GM23338 (cell line): Measurements from ENCODE around the gene XYLT1. TPM values are rescaled to one million over a fixed set of nuclear protein-coding genes. Genes with fewer than 3 reads are reported as not detected.

Experiments used
- ATAC-seq: fragments of 200-7000 bp; cut with Tn5 transposase; 3 replicates; pipeline ENCODE4 v1.9.1; 2020
- DNase-seq: peaks from one replicate; pipeline ENCODE4 v3.0.0-alpha.2; 2015; ENCODE audit warnings: low spot score
- H2AFZ ChIP-seq: fragments of 200-600 bp; sonication (generic); 2 replicates; pipeline ENCODE4 v1.8.0; 2016; ENCODE audit warnings: antibody characterized with exemption, mild to moderate bottlenecking, moderate library complexity
- H3F3A ChIP-seq: fragments of 200-600 bp; sonication (generic); replicated peaks from 2 replicates; pipeline ENCODE4 v1.8.0; 2017; ENCODE audit warnings: antibody characterized with exemption, mixed run types, low read depth
- H3K27ac ChIP-seq: fragments of 200-600 bp; sonication (generic); 2 replicates; pipeline ENCODE4 v1.6.1; 2016; ENCODE audit warnings: low read depth
- H3K27me3 ChIP-seq: fragments of 200-600 bp; sonication (generic); 2 replicates; pipeline ENCODE4 v1.8.0; 2016; ENCODE audit warnings: mild to moderate bottlenecking, mixed run types, moderate library complexity; ENCODE audit not compliant: insufficient read depth
- H3K36me3 ChIP-seq: fragments of 200-600 bp; sonication (generic); 2 replicates; pipeline ENCODE4 v1.8.0; 2016; ENCODE audit warnings: mild to moderate bottlenecking; ENCODE audit not compliant: insufficient read depth
- H3K4me1 ChIP-seq: fragments of 200-600 bp; sonication (generic); 2 replicates; pipeline ENCODE4 v1.8.0; 2016; ENCODE audit warnings: mild to moderate bottlenecking, moderate library complexity; ENCODE audit not compliant: insufficient read depth
- H3K4me2 ChIP-seq: fragments of 200-600 bp; sonication (generic); 2 replicates; pipeline ENCODE4 v1.7.1; 2017; ENCODE audit warnings: mixed run types
- H3K4me3 ChIP-seq: fragments of 200-600 bp; sonication (generic); 2 replicates; pipeline ENCODE4 v1.6.1; 2016; ENCODE audit warnings: mixed run types
- H3K79me2 ChIP-seq: fragments of 200-600 bp; sonication (generic); replicated peaks from 2 replicates; pipeline ENCODE4 v1.8.0; 2017; ENCODE audit warnings: mild to moderate bottlenecking; ENCODE audit not compliant: insufficient read depth
- H3K9me2 ChIP-seq: fragments of 200-600 bp; sonication (generic); 2 replicates; pipeline ENCODE4 v1.8.0; 2017; ENCODE audit not compliant: insufficient read depth
- H4K20me1 ChIP-seq: fragments of 200-600 bp; sonication (generic); replicated peaks from 2 replicates; pipeline ENCODE4 v1.8.0; 2017; ENCODE audit warnings: mild to moderate bottlenecking; ENCODE audit not compliant: insufficient read depth
- H3K27ac Mint-ChIP-seq: 2 replicates; pipeline ENCODE4 v1.8.0; 2020; ENCODE audit warnings: inconsistent platforms, mild to moderate bottlenecking, moderate library complexity, mixed read lengths
- H3K27me3 Mint-ChIP-seq: 3 replicates; pipeline ENCODE4 v1.8.0; 2022; ENCODE audit warnings: low read depth, mild to moderate bottlenecking, moderate library complexity, mixed read lengths, inconsistent platforms; ENCODE audit not compliant: insufficient read depth, poor library complexity
- H3K36me3 Mint-ChIP-seq: 3 replicates; pipeline ENCODE4 v1.8.0; 2021; ENCODE audit warnings: low read depth, mild to moderate bottlenecking, inconsistent platforms, moderate library complexity, mixed read lengths
- H3K4me1 Mint-ChIP-seq: 3 replicates; pipeline ENCODE4 v1.8.0; 2020; ENCODE audit warnings: mild to moderate bottlenecking, inconsistent platforms, mixed read lengths
- H3K4me3 Mint-ChIP-seq: 3 replicates; pipeline ENCODE4 v1.8.0; 2021; ENCODE audit warnings: moderate library complexity, mild to moderate bottlenecking, inconsistent platforms, mixed read lengths
- H3K9me3 Mint-ChIP-seq: 3 replicates; pipeline ENCODE4 v1.8.0; 2020; ENCODE audit warnings: moderate library complexity, mild to moderate bottlenecking, inconsistent platforms, mixed read lengths
- CREB1 ChIP-seq: fragments of 250-450 bp; sonication (Bioruptor Pico); IDR thresholded peaks from 2 replicates; pipeline ENCODE4 v1.5.0; 2020; ENCODE audit warnings: low read depth, mild to moderate bottlenecking, moderate library complexity
- EZH2 ChIP-seq: fragments of 200-600 bp; sonication (generic); IDR thresholded peaks from one replicate; pipeline ENCODE4 v1.8.0; 2017; ENCODE audit warnings: antibody characterized with exemption, mild to moderate bottlenecking, low read depth; ENCODE audit not compliant: unreplicated experiment
- EZH2phosphoT487 ChIP-seq: fragments of 200-600 bp; sonication (generic); IDR thresholded peaks from one replicate; pipeline ENCODE4 v1.8.1; 2018; ENCODE audit warnings: antibody characterized with exemption; ENCODE audit not compliant: unreplicated experiment
- JUNB ChIP-seq: IDR thresholded peaks from one replicate; pipeline ENCODE4 v1.6.1; 2016; ENCODE audit warnings: antibody characterized with exemption; ENCODE audit not compliant: unreplicated experiment
- NANOG ChIP-seq: IDR thresholded peaks from 2 replicates; pipeline ENCODE4 v1.6.1; 2016; ENCODE audit warnings: antibody characterized with exemption, borderline replicate concordance
- POLR2AphosphoS5 ChIP-seq: IDR thresholded peaks from 2 replicates; pipeline ENCODE4 v1.6.1; 2016; ENCODE audit warnings: antibody characterized with exemption, low read depth
- REST ChIP-seq: IDR thresholded peaks from one replicate; pipeline ENCODE4 v1.6.1; 2018; ENCODE audit warnings: antibody characterized with exemption; ENCODE audit not compliant: unreplicated experiment
- STAT1 ChIP-seq: IDR thresholded peaks from one replicate; pipeline ENCODE4 v1.6.1; 2016; ENCODE audit warnings: antibody characterized with exemption; ENCODE audit not compliant: unreplicated experiment
- ZNF114 ChIP-seq: fragments of 250-450 bp; sonication (Bioruptor Pico); IDR thresholded peaks from 2 replicates; pipeline ENCODE4 v1.5.0; 2020; ENCODE audit warnings: mild to moderate bottlenecking, moderate library complexity
- ZNF331 ChIP-seq: fragments of 250-450 bp; sonication (Bioruptor Pico); IDR thresholded peaks from 2 replicates; pipeline ENCODE4 v1.5.0; 2020; ENCODE audit warnings: low read depth, mild to moderate bottlenecking, moderate library complexity
- ZNF462 ChIP-seq: fragments of 250-450 bp; sonication (Bioruptor Pico); IDR thresholded peaks from 2 replicates; pipeline ENCODE4 v1.5.0; 2020; ENCODE audit warnings: mild to moderate bottlenecking, moderate library complexity
- polyA plus RNA-seq: library from polyadenylated mRNA; unstranded; fragments of >200 nt; fragmentation: Nextera tagmentation; extraction: Ambion mirVana; gene quantifications from 2 replicates; pipeline ENCODE4 v1.2.1, GENCODE V29; 2016
- total RNA-seq: library from RNA; depleted of rRNA; stranded (reverse); fragments of >200 nt; shearing (Covaris generic); gene quantifications from 2 replicates; pipeline ENCODE4 v1.2.3, GENCODE V29; 2014
- TF ChIP-seq, protein P1 (sequence below): IDR thresholded peaks from 2 replicates; pipeline ENCODE4 v1.6.1; 2016; ENCODE audit warnings: antibody characterized with exemption

XYLT1 gene
- total and polyA plus RNA-seq, 2 experiments from 2014 or later: 3.5 to 24.7 TPM

- Histone ChIP-seq H3K9me2 (peaks cover 6% of the 10 kb centered on the region; the same call in 1 of the 2 replicates), H3K36me3 (peaks cover 6% of the 10 kb centered on the region; the same call in 1 of the 2 replicates), H4K20me1 (no peaks in the 10 kb centered on the region), H3K4me3 (no peak overlapping the region), H3K4me1 (peaks cover 19% of the 10 kb centered on the region), H3F3A (no peaks in the 10 kb centered on the region), H2AFZ (no peak overlapping the region), H3K27me3 (no peaks in the 10 kb centered on the region), H3K27ac (no peak overlapping the region), H3K4me2 (no peak overlapping the region), H3K79me2 (peaks cover 84% of the 10 kb centered on the region)
- no peak overlapping the region for H3K27ac Mint-ChIP-seq
- DNase-seq: peak; percentile 78
- H3K4me3 Mint-ChIP-seq: no peak overlapping the region
- H3K27me3 Mint-ChIP-seq: peaks cover 6% of the 10 kb centered on the region
- peaks cover 8% of the 10 kb centered on the region; the same call in 1 of the 3 replicates for H3K36me3 Mint-ChIP-seq
- peaks cover 40% of the 10 kb centered on the region for H3K4me1 Mint-ChIP-seq
- TF ChIP-seq EZH2phosphoT487 (no peak), EZH2 (no peak), ZNF331 (no peak), JUNB (no peak), STAT1 (no peak), REST (no peak), CREB1 (CRISPR knock-in tag) (no peak), ZNF462 (CRISPR knock-in tag) (no peak), NANOG (no peak), ZNF114 (CRISPR knock-in tag) (no peak), POLR2AphosphoS5 (no peak)
- TF ChIP-seq, protein P1, sequence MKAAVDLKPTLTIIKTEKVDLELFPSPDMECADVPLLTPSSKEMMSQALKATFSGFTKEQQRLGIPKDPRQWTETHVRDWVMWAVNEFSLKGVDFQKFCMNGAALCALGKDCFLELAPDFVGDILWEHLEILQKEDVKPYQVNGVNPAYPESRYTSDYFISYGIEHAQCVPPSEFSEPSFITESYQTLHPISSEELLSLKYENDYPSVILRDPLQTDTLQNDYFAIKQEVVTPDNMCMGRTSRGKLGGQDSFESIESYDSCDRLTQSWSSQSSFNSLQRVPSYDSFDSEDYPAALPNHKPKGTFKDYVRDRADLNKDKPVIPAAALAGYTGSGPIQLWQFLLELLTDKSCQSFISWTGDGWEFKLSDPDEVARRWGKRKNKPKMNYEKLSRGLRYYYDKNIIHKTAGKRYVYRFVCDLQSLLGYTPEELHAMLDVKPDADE: no peak
- peaks cover 4% of the 10 kb centered on the region; the same call in 2 of the 3 replicates for H3K9me3 Mint-ChIP-seq
- ATAC-seq: peak; percentile 78
Observed at GRCh38 chr16:17416461-17417311, 54.1 kb downstream of the XYLT1 start.
